Measurements from ENCODE around the gene ZNF692. TPM values are rescaled to one million over a fixed set of nuclear protein-coding genes. Genes with fewer than 3 reads are reported as not detected.

Gene ZNF692
- total and polyA plus RNA-seq, 3 experiments from 2014 or later, result 9.6 to 58.7 (median 56.0) TPM

DNA sequence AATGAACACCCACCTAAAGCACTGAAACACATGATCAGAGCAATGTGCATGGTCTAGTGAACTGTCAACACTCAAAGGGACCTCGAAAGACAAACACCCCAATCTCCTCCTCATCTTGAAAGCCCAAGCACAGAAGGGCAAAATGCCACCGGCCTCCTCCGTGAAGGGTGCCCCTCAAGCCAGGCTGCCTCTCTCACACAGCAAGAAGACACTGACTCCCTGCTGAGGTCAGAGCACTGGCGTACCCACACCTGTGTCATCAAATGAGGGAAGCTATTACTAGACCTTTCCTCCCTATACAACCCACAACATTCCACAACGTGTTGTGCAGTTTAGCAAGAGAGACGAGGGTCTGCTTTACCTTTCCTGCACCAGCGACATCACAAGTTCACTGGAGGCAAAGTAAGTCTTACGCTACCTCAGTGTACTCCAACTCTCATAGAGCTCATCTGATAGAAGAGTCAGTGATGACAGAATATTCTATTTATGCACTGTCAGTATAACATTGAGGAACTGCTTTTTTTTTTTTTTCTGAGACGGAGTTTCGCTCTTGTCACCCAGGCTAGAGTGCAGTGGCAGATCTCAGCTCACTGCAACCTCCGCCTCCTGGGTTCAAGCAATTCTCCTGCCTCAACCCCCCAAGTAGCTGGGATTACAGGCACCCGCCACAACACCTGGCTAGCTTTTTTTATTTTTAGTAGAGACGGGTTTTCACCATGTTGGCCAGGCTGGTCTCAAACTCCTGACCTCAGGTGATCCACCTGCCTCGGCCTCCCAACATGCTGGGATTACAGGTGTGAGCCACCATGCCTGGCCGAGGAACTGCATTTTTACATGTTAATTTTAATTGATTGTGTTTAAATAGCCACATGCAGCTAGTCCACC lies 36.5 kb downstream of the ZNF692 start:
- DNase-seq, result peak in 1 of 5 donors; percentile 13
- H3K36me3 ChIP-seq (ENCODE audit: insufficient read depth, low read length), result peaks cover 9% of the 10 kb centered on the region
- H3K27me3 Mint-ChIP-seq, result peaks cover 0 to 3% of the 10 kb centered on the region in 2 donors
- H3K27ac Mint-ChIP-seq, result peak overlapping the region in 4 of 8 donors; percentile 1 to 68 (median 40)
- peaks cover 0 to 71% (median 12%) of the 10 kb centered on the region in 3 donors for H3K36me3 Mint-ChIP-seq
- peak overlapping the region; percentile 32 to 97 (median 89) for H3K4me3 Mint-ChIP-seq
- ChIA-PET POLR2A (no interaction called here), CTCF (interaction anchor here (1.2 kb wide), 1 partner anchor 16 kb away, joined by 3 read pairs; no protein-coding TSS in a partner anchor)
- peaks cover 74 to 94% (median 85%) of the 10 kb centered on the region in 3 donors for H3K4me1 Mint-ChIP-seq
- H3K27ac ChIP-seq (ENCODE audit: low read depth, low read length), result no peak overlapping the region
- H3K9me3 Mint-ChIP-seq, result no peaks in the 10 kb centered on the region
- H3K4me1 ChIP-seq (ENCODE audit: insufficient read depth, low read length), result peaks cover 80% of the 10 kb centered on the region
- no peaks in the 10 kb centered on the region for H3K27me3 ChIP-seq (ENCODE audit: insufficient read depth, low read length, poor library complexity, severe bottlenecking)
- H3K4me3 ChIP-seq (ENCODE audit: low read length), result no peak overlapping the region
- no peaks in the 10 kb centered on the region for H3K9me3 ChIP-seq (ENCODE audit: low read length)

DNA sequence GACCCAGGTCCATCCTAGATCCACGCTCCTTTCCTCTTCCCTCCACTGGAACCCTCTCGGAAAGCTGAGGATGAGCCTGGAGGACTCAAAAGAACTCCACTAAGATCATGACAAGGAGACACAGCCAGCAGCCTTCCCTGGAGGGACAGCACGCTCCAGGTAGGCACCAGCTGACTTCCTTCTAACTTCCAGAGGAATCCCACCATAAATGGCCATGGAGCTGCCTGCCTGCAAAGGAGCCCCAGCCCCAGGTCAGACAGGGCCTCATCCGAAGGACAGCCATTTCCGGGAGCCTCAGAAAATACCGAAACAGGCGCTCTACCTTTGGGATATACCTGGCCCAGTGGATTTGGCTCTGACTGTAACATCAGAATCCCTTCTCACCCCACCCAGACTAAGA lies 37.2 kb downstream of the ZNF692 start:
- no peak overlapping the region for H3K27ac ChIP-seq (ENCODE audit: low read depth, low read length)
- Mint-ChIP-seq H3K4me3 (peak overlapping the region in 1 of 7 donors; percentile 52), H3K9me3 (no peaks in the 10 kb centered on the region), H3K4me1 (peaks cover 71 to 93% (median 80%) of the 10 kb centered on the region in 3 donors), H3K27ac (peak overlapping the region in 1 of 8 donors; percentile 34), H3K27me3 (peaks cover 0 to 3% of the 10 kb centered on the region in 2 donors), H3K36me3 (peaks cover 0 to 78% (median 12%) of the 10 kb centered on the region in 3 donors)
- peaks cover 80% of the 10 kb centered on the region for H3K4me1 ChIP-seq (ENCODE audit: insufficient read depth, low read length)
- no peaks in the 10 kb centered on the region for H3K9me3 ChIP-seq (ENCODE audit: low read length)
- ChIA-PET CTCF (interaction anchor here (0.6 kb wide), 1 partner anchor 38 kb away, joined by 3 read pairs; the partner anchor contains the start of gene ZNF692), POLR2A (no interaction called here)
- peak in 1 of 5 donors; percentile 5 for DNase-seq
- H3K36me3 ChIP-seq (ENCODE audit: insufficient read depth, low read length), result peaks cover 9% of the 10 kb centered on the region
- no peak overlapping the region for H3K4me3 ChIP-seq (ENCODE audit: low read length)
- no peaks in the 10 kb centered on the region for H3K27me3 ChIP-seq (ENCODE audit: insufficient read depth, low read length, poor library complexity, severe bottlenecking)

DNA sequence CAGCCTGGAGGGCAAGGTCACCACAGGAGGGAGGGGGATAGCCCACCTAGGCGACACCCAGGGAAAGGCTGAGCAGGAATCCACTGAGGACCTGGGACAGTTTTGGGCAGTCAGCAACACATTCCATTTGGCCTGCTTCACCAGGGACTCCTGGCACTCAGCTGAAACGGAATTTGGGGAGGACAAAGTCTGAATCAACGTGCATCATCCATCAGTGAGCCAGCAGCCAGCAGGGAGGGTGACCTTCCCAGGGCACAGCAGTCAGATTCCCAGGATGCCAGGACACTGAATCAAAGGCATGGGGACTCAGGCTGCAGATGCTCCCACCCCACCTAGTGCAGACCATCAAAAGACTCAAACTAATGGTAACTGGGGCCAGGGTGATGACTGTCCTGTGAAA lies 37.8 kb downstream of the ZNF692 start:
- peak overlapping the region in 3 of 8 donors; percentile 23 to 40 (median 34) for H3K27ac Mint-ChIP-seq
- Histone ChIP-seq H3K4me3 (ENCODE audit: low read length) (no peak overlapping the region), H3K36me3 (ENCODE audit: insufficient read depth, low read length) (peaks cover 9% of the 10 kb centered on the region), H3K4me1 (ENCODE audit: insufficient read depth, low read length) (peaks cover 85% of the 10 kb centered on the region), H3K27me3 (ENCODE audit: insufficient read depth, low read length, poor library complexity, severe bottlenecking) (no peaks in the 10 kb centered on the region), H3K9me3 (ENCODE audit: low read length) (no peaks in the 10 kb centered on the region), H3K27ac (ENCODE audit: low read depth, low read length) (no peak overlapping the region)
- H3K4me3 Mint-ChIP-seq, result peak overlapping the region in 2 of 7 donors; percentile 15 to 83
- H3K36me3 Mint-ChIP-seq, result peaks cover 0 to 80% (median 12%) of the 10 kb centered on the region in 3 donors
- DNase-seq, result peak in 1 of 5 donors; percentile 21
- H3K9me3 Mint-ChIP-seq, result no peaks in the 10 kb centered on the region
- ChIA-PET CTCF (interaction anchor here (0.6 kb wide), 1 partner anchor 38 kb away, joined by 3 read pairs; the partner anchor contains the start of gene ZNF692), POLR2A (no interaction called here)
- peaks cover 0 to 3% of the 10 kb centered on the region in 2 donors for H3K27me3 Mint-ChIP-seq
- H3K4me1 Mint-ChIP-seq, result peaks cover 70 to 96% (median 80%) of the 10 kb centered on the region in 3 donors

DNA sequence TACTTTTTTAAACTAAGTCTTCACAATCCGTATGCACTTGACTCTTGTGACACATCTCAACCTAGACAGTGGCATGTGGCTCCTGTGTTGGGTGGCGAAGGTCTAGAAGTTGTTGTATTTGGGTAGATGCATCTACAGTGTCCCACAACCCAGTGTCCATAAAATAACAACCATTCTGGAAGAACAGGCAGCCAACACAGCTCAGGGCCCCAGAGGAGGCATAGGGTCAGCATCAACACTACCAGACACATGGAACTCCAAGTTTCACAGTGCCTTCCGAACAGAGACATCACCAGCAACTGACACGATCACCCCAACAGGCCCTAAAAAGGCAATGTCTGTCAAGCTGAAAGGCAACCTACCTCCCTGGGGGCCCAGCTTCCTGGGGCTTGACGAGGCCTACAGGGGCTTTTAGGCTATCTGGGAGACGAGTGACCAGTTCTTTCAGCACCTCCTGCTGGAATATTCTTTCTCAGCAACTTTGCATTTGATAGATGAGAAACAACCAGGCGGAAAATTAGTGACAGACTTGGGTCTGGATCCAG lies 38.8 kb downstream of the ZNF692 start:
- peak overlapping the region in 2 of 8 donors; percentile 43 to 61 for H3K27ac Mint-ChIP-seq
- H3K4me1 ChIP-seq (ENCODE audit: insufficient read depth, low read length), result peaks cover 89% of the 10 kb centered on the region
- ChIA-PET POLR2A (interaction anchor here (0.7 kb wide), 1 partner anchor 69 kb away, joined by 3 read pairs; no protein-coding TSS in a partner anchor), CTCF (no interaction called here)
- no peaks in the 10 kb centered on the region for H3K9me3 Mint-ChIP-seq
- peaks cover 13% of the 10 kb centered on the region for H3K36me3 ChIP-seq (ENCODE audit: insufficient read depth, low read length)
- no peaks in the 10 kb centered on the region for H3K27me3 ChIP-seq (ENCODE audit: insufficient read depth, low read length, poor library complexity, severe bottlenecking)
- no peaks in the 10 kb centered on the region for H3K9me3 ChIP-seq (ENCODE audit: low read length)
- H3K27ac ChIP-seq (ENCODE audit: low read depth, low read length), result no peak overlapping the region
- H3K36me3 Mint-ChIP-seq, result peaks cover 7 to 79% (median 12%) of the 10 kb centered on the region in 3 donors
- H3K27me3 Mint-ChIP-seq, result peaks cover 0 to 3% of the 10 kb centered on the region in 2 donors
- peak in 1 of 5 donors; percentile 14 for DNase-seq
- H3K4me3 ChIP-seq (ENCODE audit: low read length), result no peak overlapping the region
- H3K4me1 Mint-ChIP-seq, result peaks cover 68 to 89% (median 78%) of the 10 kb centered on the region in 3 donors
- peak overlapping the region in 3 of 7 donors; percentile 38 to 83 (median 54) for H3K4me3 Mint-ChIP-seq

DNA sequence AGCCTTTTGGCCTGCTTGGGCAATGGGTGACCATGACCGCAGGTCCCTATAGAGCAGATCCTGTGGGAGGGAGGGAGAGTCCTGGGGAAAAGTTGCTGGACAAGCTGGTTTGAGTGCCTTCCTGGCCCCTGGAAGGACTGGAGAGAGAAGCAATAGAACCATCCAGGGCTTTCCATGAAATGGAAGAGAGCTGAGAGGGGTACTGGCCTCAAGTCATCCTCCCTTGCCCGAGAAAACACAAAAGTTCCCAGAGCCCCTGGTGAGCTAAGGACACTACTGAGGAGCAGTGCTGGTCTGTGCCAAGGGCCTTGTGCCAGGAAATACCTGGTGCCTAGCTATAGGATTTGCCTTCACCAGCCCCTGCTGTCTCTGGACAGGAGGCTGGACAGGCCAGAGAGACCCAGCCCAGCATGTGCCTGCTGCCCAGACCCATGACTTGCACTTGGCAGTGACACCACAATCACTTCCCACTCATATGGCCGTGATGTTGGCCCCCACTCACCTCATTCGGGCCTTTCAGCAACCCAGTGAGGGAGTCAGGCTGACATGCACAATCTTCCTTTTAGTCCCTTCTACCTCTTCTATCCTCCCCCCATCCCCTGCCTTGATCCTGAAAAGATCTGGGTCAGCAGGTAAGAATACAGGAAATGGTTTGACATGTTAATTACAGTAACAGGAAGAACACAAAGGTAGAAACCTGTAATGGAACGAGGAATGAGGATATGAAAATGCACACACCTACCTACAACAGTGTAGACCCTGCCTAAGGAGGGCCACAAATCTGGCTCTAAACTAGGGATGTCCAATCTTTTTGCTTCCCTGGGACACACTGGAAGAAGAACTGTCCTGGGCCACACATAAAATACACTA lies 40.1 kb downstream of the ZNF692 start:
- peaks cover 57 to 75% (median 64%) of the 10 kb centered on the region in 3 donors for H3K4me1 Mint-ChIP-seq
- peaks cover 15 to 81% (median 21%) of the 10 kb centered on the region in 3 donors for H3K36me3 Mint-ChIP-seq
- peak overlapping the region; percentile 34 to 81 (median 70) for H3K27ac Mint-ChIP-seq
- Histone ChIP-seq H3K4me1 (ENCODE audit: insufficient read depth, low read length) (peaks cover 76% of the 10 kb centered on the region), H3K36me3 (ENCODE audit: insufficient read depth, low read length) (peaks cover 18% of the 10 kb centered on the region), H3K27me3 (ENCODE audit: insufficient read depth, low read length, poor library complexity, severe bottlenecking) (no peaks in the 10 kb centered on the region), H3K27ac (ENCODE audit: low read depth, low read length) (no peak overlapping the region), H3K4me3 (ENCODE audit: low read length) (no peak overlapping the region), H3K9me3 (ENCODE audit: low read length) (no peaks in the 10 kb centered on the region)
- peak in 1 of 5 donors; percentile 8 for DNase-seq
- ChIA-PET POLR2A (interaction anchor here (0.7 kb wide), 1 partner anchor 19 kb away, joined by 4 read pairs; no protein-coding TSS in a partner anchor), CTCF (no interaction called here)
- no peaks in the 10 kb centered on the region for H3K27me3 Mint-ChIP-seq
- H3K4me3 Mint-ChIP-seq, result peak overlapping the region in 4 of 7 donors; percentile 7 to 69 (median 44)
- no peaks in the 10 kb centered on the region for H3K9me3 Mint-ChIP-seq

DNA sequence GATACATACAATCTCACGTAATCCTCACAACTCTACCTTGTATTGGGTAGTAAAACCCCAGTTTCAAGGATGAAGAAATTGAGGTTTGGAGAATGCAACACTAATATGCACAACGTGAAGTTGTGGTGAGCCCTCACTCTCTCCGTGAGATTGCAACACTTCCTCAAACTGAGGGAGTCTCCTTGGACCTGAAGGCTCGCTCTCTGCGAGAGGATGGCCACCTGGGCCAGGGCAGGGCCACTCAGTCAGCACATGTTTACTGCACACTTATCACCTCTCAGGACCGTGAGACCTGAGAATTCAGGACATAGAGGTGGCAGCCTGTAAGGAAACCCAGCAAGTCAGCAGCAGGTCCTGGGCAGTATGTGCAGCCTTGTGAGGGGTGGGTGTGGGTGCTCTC lies 41.8 kb downstream of the ZNF692 start:
- no peaks in the 10 kb centered on the region for H3K9me3 ChIP-seq (ENCODE audit: low read length)
- POLR2A ChIA-PET, result no interaction called here
- no peak overlapping the region for H3K4me3 ChIP-seq (ENCODE audit: low read length)
- Mint-ChIP-seq H3K4me3 (peak overlapping the region in 1 of 7 donors; percentile 42), H3K27me3 (no peaks in the 10 kb centered on the region), H3K36me3 (peaks cover 16 to 84% (median 18%) of the 10 kb centered on the region in 3 donors), H3K9me3 (no peaks in the 10 kb centered on the region), H3K27ac (peak overlapping the region in 3 of 8 donors; percentile 21 to 42 (median 38)), H3K4me1 (peaks cover 42 to 58% (median 49%) of the 10 kb centered on the region in 3 donors)
- peaks cover 59% of the 10 kb centered on the region for H3K4me1 ChIP-seq (ENCODE audit: insufficient read depth, low read length)
- no peak overlapping the region for H3K27ac ChIP-seq (ENCODE audit: low read depth, low read length)
- H3K27me3 ChIP-seq (ENCODE audit: insufficient read depth, low read length, poor library complexity, severe bottlenecking), result no peaks in the 10 kb centered on the region
- CTCF ChIA-PET, result no interaction called here
- H3K36me3 ChIP-seq (ENCODE audit: insufficient read depth, low read length), result peaks cover 23% of the 10 kb centered on the region
- DNase-seq, result no peak

DNA sequence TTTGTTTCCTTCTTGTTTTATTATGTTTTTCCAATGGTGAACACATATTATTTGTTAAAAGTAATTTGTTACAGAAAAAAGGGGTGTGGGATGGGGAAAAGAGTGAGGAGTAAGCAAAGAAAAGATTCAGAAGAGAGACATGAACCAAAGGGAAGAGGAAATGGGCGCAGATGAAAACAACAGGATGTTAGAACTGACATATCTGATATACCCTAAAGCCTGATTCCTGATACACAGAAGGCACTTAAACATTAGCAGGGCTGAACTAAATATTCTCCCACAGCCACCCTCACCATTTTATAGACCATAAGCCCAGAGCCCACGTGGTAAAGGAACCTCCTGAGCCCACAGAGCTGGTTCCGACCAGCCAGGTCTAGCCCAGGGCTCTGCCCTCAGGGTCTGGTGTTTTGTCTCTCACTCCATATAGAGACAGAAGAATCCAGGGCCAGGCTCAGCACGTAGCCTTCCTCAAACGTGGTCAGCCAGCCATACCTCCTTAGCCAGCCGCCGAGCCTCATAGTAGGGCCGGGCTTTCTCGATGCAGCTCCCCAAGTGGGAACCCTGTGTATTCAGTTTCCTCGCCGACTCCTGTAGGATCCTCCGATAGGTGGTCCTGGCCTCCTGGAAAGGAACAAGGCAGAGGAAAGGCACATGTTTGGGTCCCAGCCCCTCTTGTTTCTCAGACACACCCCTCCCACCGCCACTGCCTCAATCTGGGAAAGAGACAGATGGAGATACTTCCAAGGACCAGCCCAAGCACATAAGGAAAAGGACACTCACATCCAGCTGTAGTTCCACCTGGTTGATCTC lies 42.6 kb downstream of the ZNF692 start:
- no peak for DNase-seq
- H3K36me3 Mint-ChIP-seq, result peaks cover 16 to 80% (median 16%) of the 10 kb centered on the region in 3 donors
- Histone ChIP-seq H3K27ac (ENCODE audit: low read depth, low read length) (no peak overlapping the region), H3K36me3 (ENCODE audit: insufficient read depth, low read length) (peaks cover 23% of the 10 kb centered on the region), H3K4me1 (ENCODE audit: insufficient read depth, low read length) (peaks cover 52% of the 10 kb centered on the region), H3K27me3 (ENCODE audit: insufficient read depth, low read length, poor library complexity, severe bottlenecking) (no peaks in the 10 kb centered on the region), H3K9me3 (ENCODE audit: low read length) (no peaks in the 10 kb centered on the region), H3K4me3 (ENCODE audit: low read length) (no peak overlapping the region)
- no peak overlapping the region for H3K4me3 Mint-ChIP-seq
- POLR2A ChIA-PET, result no interaction called here
- peaks cover 34 to 50% (median 41%) of the 10 kb centered on the region in 3 donors for H3K4me1 Mint-ChIP-seq
- peak overlapping the region in 6 of 8 donors; percentile 35 to 76 (median 66) for H3K27ac Mint-ChIP-seq
- H3K9me3 Mint-ChIP-seq, result no peaks in the 10 kb centered on the region
- H3K27me3 Mint-ChIP-seq, result no peaks in the 10 kb centered on the region
- CTCF ChIA-PET, result no interaction called here
